Measurements from ENCODE around the gene MAML3.

The MAML3 gene

GRCh38 chr4:139905489-139905888, 248.5 kb downstream of the MAML3 start:
- no peak for DNase-seq (ENCODE audit: low spot score)
- TF ChIP-seq CTCF (IDR thresholded peaks at IDR 0.05; ENCODE audit: borderline replicate concordance, control extremely low read depth, extremely low read depth, insufficient read depth, missing control alignments) = no peak
- in situ Hi-C loops (cut with MboI; ENCODE audit: low sequenced_read_pairs, unreplicated experiment) = no loop called here

- no peak for DNase-seq (ENCODE audit: low spot score)
- no peak for TF ChIP-seq CTCF (IDR thresholded peaks at IDR 0.05; ENCODE audit: borderline replicate concordance, control extremely low read depth, extremely low read depth, insufficient read depth, missing control alignments)
- in situ Hi-C loops (cut with MboI; ENCODE audit: low sequenced_read_pairs, unreplicated experiment) = no loop called here
Measured at GRCh38 chr4:139904406-139904805, 249.6 kb downstream of the MAML3 start.

- DNase-seq (ENCODE audit: low spot score) = no peak
- in situ Hi-C loops (cut with MboI; ENCODE audit: low sequenced_read_pairs, unreplicated experiment) = no loop called here
- no peak for TF ChIP-seq CTCF (IDR thresholded peaks at IDR 0.05; ENCODE audit: borderline replicate concordance, control extremely low read depth, extremely low read depth, insufficient read depth, missing control alignments)
Measured at GRCh38 chr4:139903845-139904244, 250.1 kb downstream of the MAML3 start.

- no peak for DNase-seq (ENCODE audit: low spot score)
- no peak for TF ChIP-seq CTCF (IDR thresholded peaks at IDR 0.05; ENCODE audit: borderline replicate concordance, control extremely low read depth, extremely low read depth, insufficient read depth, missing control alignments)
- in situ Hi-C loops (cut with MboI; ENCODE audit: low sequenced_read_pairs, unreplicated experiment) = no loop called here
Measured at GRCh38 chr4:139902321-139903320, 251.4 kb downstream of the MAML3 start.

GRCh38 chr4:139901531-139902320, 252.3 kb downstream of the MAML3 start:
- no peak for TF ChIP-seq CTCF (IDR thresholded peaks at IDR 0.05; ENCODE audit: borderline replicate concordance, control extremely low read depth, extremely low read depth, insufficient read depth, missing control alignments)
- DNase-seq (ENCODE audit: low spot score) = no peak
- in situ Hi-C loops (cut with MboI; ENCODE audit: low sequenced_read_pairs, unreplicated experiment) = no loop called here

- in situ Hi-C loops (cut with MboI; ENCODE audit: low sequenced_read_pairs, unreplicated experiment) = no loop called here
- no peak for DNase-seq (ENCODE audit: low spot score)
- TF ChIP-seq CTCF (IDR thresholded peaks at IDR 0.05; ENCODE audit: borderline replicate concordance, control extremely low read depth, extremely low read depth, insufficient read depth, missing control alignments) = no peak
Measured at GRCh38 chr4:139900964-139901376, 253.0 kb downstream of the MAML3 start.
